Mammary epithelial cell (primary cell): ENCODE results near the gene CLPTM1.

Experiments
- EZH2 ChIP-seq: IDR thresholded peaks from 2 replicates; pipeline ENCODE4 v1.6.1; 2012; ENCODE audit warnings: low read length, inconsistent platforms, borderline replicate concordance
- TF ChIP-seq, protein P1 (sequence below), 2 donors: IDR thresholded peaks in 1 of 2; conservative IDR thresholded peaks in 1 of 2; 2 replicates each; pipeline ENCODE4 v1.5.1; 2011 to 2012; ENCODE audit warnings: inconsistent platforms in 2 of 2, low read length in 2 of 2, mild to moderate bottlenecking in 2 of 2, control low read depth in 1 of 2, low read depth in 1 of 2; ENCODE audit not compliant: insufficient read depth in 1 of 2; ENCODE audit errors: extremely low read depth in 1 of 2

DNA sequence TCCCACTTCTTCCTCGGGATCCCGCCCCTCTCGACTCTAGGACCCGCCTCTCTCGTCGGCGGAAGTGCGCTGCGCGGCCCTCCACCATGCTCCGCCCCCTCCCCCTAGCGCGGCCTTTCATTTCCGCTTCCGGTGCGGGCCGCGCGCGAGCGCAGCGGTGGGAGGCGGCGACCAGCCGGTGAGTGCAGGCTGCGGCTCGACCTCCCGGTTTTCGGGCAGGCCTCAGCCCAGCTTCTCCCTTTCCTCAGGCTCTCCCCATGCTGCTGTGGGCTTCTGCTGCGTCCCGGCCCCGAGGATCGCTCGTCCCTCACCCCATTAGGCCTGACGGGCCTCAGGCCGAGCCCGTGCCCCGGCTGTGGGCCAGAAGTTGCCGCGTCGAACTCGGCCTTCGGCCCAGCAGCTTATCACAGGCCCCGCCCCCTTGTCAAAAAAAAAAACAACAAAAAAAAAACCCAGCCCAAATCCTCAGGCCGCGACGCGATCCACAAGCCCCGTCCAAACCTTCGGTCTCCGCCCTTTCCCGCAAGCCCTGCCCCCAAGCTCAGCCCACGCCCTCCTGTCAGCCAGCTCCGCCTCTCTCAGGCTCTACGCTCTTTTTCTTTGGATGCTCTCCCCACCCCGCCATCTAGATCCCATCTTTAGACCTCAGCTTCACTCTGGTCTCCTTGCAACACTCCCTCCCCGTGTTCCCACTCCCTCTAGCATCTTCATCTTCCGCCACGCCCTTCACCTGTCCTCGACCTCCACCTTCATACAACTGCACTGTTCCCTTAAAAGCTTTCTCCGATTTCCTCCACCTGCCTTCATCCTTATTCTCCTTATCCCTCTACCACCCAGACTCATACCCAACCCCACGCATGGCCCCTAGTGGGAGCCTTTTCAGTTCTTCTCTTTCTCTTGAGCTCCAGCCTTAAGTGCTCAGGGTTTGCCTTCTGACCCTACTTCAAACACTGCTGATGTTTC, 84.0 kb downstream of the CLPTM1 start, which contains the start of gene CLASRP:
- TF ChIP-seq, protein P1, sequence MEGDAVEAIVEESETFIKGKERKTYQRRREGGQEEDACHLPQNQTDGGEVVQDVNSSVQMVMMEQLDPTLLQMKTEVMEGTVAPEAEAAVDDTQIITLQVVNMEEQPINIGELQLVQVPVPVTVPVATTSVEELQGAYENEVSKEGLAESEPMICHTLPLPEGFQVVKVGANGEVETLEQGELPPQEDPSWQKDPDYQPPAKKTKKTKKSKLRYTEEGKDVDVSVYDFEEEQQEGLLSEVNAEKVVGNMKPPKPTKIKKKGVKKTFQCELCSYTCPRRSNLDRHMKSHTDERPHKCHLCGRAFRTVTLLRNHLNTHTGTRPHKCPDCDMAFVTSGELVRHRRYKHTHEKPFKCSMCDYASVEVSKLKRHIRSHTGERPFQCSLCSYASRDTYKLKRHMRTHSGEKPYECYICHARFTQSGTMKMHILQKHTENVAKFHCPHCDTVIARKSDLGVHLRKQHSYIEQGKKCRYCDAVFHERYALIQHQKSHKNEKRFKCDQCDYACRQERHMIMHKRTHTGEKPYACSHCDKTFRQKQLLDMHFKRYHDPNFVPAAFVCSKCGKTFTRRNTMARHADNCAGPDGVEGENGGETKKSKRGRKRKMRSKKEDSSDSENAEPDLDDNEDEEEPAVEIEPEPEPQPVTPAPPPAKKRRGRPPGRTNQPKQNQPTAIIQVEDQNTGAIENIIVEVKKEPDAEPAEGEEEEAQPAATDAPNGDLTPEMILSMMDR (conservative IDR thresholded peaks at IDR 0.05 in 1 of 2, IDR thresholded peaks at IDR 0.05 in 1 of 2; ENCODE audit: extremely low read depth in 1 of 2, insufficient read depth in 1 of 2, low read depth in 1 of 2, low read length in 2 of 2), result no peak
- no peak for TF ChIP-seq EZH2
